DOHH2 (cell line): ENCODE measurements around the gene CLMN.

Experiments used
- EZH2phosphoT487 ChIP-seq: fragments of 200-600 bp; sonication (generic); IDR thresholded peaks from 2 replicates; pipeline ENCODE4 v1.6.1; 2017; ENCODE audit warnings: borderline replicate concordance, mild to moderate bottlenecking, antibody characterized with exemption, low read length, moderate library complexity, mixed read lengths
- TF ChIP-seq, protein P1 (sequence below): fragments of 200-600 bp; sonication (generic); IDR thresholded peaks from one replicate; pipeline ENCODE4 v1.5.1; 2014; ENCODE audit warnings: antibody characterized with exemption, mild to moderate bottlenecking, low read depth, low read length; ENCODE audit not compliant: poor library complexity, severe bottlenecking

DNA sequence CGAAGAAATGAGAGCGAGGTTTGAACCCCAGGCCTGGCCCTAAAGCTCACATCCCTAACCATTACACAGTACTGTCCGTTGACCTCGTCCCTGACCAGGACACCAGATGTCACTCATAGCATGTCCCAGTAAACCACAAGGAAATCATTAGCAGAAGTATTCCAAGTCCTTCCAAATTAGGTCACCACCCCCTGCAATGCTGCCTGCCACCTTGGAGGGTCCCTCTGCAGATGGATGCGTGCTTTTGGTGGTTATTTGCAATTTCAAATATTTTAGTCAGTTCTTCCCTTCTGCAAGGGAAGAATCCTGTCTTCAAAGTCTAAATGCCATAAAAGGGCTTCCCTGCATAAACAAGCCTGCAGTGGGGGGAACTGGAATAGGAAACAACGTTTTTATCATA is 71.3 kb downstream of the CLMN start:
- TF ChIP-seq, protein P1, sequence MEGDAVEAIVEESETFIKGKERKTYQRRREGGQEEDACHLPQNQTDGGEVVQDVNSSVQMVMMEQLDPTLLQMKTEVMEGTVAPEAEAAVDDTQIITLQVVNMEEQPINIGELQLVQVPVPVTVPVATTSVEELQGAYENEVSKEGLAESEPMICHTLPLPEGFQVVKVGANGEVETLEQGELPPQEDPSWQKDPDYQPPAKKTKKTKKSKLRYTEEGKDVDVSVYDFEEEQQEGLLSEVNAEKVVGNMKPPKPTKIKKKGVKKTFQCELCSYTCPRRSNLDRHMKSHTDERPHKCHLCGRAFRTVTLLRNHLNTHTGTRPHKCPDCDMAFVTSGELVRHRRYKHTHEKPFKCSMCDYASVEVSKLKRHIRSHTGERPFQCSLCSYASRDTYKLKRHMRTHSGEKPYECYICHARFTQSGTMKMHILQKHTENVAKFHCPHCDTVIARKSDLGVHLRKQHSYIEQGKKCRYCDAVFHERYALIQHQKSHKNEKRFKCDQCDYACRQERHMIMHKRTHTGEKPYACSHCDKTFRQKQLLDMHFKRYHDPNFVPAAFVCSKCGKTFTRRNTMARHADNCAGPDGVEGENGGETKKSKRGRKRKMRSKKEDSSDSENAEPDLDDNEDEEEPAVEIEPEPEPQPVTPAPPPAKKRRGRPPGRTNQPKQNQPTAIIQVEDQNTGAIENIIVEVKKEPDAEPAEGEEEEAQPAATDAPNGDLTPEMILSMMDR, result no peak
- no peak for TF ChIP-seq EZH2phosphoT487
